ENCODE data around the gene DUSP22.

The DUSP22 gene

DNA sequence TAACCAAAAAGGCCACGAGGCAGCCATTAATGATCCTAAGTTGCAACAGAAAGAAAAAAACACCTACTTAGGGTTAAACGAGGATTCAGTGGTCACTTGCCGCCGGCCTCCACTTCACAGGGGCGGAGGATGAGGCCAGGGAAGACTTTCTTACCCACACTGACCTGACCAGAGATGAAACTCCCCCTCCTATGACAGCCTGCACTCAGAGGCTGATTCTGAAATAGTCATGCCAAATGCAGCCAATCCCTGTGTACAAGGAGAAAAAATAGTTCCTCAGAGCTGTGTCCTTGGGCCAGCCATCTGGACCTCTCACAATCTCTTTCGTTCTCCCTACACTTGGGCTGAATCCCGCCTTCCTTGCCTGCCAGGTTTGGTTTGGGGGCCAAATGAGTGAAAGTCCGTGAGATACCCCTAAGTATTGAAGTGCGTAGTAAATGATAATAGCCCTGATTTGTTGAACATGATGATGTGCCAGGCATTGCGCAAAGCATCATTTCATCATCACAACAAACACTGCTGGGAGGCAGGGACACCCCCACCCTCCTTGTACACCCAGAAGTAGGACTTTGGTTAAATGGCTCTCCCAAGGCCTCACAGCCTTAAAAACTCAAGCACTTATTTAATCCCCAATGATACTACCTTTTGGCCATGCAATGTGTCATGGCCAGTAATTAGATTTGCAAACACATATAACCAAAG lies 96.1 kb downstream of the DUSP22 start:
- in situ Hi-C loops (cut with HindIII; ENCODE audit: low sequenced_read_pairs) = no loop called here
- TF ChIP-seq, protein P1, sequence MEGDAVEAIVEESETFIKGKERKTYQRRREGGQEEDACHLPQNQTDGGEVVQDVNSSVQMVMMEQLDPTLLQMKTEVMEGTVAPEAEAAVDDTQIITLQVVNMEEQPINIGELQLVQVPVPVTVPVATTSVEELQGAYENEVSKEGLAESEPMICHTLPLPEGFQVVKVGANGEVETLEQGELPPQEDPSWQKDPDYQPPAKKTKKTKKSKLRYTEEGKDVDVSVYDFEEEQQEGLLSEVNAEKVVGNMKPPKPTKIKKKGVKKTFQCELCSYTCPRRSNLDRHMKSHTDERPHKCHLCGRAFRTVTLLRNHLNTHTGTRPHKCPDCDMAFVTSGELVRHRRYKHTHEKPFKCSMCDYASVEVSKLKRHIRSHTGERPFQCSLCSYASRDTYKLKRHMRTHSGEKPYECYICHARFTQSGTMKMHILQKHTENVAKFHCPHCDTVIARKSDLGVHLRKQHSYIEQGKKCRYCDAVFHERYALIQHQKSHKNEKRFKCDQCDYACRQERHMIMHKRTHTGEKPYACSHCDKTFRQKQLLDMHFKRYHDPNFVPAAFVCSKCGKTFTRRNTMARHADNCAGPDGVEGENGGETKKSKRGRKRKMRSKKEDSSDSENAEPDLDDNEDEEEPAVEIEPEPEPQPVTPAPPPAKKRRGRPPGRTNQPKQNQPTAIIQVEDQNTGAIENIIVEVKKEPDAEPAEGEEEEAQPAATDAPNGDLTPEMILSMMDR (IDR thresholded peaks at IDR 0.05; ENCODE audit: low read depth, low read length, missing control alignments) = no peak
- no peak overlapping the region for H3K4me3 ChIP-seq (ENCODE audit: low read depth, low read length)
- DNase-seq (ENCODE audit: low read depth) = no peak

DNA sequence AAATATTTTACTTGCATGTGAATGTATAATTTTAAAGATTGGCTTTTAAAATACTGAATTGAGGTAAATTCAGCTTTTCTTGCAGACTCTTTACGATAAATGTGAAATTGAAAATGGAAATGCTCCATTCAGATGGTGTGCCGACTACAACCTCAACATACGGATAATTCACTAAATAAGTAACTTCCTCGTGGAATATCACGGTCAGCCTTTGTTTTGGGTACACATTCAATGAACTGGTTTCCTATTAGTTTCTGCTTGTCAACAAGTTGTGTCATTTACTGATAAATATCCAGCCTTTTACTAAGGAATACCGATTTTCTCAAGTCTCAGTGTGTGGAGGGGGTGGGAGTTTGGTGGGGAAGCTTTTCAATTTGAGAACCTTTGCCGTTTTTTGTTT lies 96.9 kb downstream of the DUSP22 start:
- H3K4me3 ChIP-seq (ENCODE audit: low read depth, low read length) = no peak overlapping the region
- in situ Hi-C loops (cut with HindIII; ENCODE audit: low sequenced_read_pairs) = no loop called here
- DNase-seq (ENCODE audit: low read depth) = no peak
- TF ChIP-seq, protein P1 (IDR thresholded peaks at IDR 0.05; ENCODE audit: low read depth, low read length, missing control alignments) = no peak

DNA sequence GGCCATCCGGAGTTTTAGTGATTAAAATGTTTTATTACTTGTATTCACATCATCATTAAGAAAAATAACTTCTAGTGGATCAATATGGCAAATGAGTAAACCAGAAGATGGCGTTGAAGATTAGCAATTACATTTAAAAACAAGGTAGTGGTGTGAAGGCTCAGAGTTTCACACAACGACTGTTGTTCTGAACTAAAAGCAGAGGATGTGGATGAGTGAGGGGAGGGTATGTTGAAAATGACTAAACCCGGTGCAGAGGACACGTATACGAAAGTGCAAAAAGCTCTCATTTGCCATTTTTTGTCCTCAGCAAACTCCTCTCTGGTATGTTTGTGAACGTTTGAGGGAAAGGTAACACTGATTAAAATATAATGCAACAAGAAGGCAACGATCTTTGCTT lies 97.3 kb downstream of the DUSP22 start:
- TF ChIP-seq, protein P1 (IDR thresholded peaks at IDR 0.05; ENCODE audit: low read depth, low read length, missing control alignments) = no peak
- no peak for DNase-seq (ENCODE audit: low read depth)
- no peak overlapping the region for H3K4me3 ChIP-seq (ENCODE audit: low read depth, low read length)

DNA sequence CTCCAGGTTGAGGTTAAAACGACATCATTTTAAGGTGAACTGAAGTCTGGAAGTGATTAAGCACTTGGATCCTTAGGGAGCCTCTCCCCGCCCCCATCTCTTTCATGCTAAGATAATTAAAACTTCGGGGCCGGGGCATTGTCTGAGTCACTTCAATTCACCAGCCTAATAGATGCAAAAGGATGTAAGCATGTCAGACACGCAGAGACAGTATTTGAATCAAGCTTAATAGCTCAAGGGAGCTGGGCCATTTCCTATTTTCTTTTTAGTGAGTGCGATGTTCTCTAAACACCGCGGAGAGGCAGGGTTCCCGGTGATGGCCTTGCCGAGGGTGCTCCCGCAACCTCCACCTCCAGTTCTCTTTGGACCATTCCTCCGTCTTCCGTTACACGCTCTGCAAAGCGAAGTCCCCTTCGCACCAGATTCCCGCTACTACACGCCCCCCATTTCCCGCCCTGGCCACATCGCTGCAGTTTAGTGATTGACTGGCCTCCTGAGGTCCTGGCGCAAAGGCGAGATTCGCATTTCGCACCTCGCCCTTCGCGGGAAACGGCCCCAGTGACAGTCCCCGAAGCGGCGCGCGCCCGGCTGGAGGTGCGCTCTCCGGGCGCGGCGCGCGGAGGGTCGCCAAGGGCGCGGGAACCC lies 98.7 kb downstream of the DUSP22 start:
- in situ Hi-C loops (cut with HindIII; ENCODE audit: low sequenced_read_pairs) = no loop called here
- TF ChIP-seq, protein P1 (IDR thresholded peaks at IDR 0.05; ENCODE audit: low read depth, low read length, missing control alignments) = no peak
- no peak for DNase-seq (ENCODE audit: low read depth)
- H3K4me3 ChIP-seq (ENCODE audit: low read depth, low read length) = peak overlapping the region; percentile 10

More for the DNA sequence above, 97.3 kb downstream of the DUSP22 start:
- in situ Hi-C loops (cut with HindIII; ENCODE audit: low sequenced_read_pairs) = no loop called here

DNA sequence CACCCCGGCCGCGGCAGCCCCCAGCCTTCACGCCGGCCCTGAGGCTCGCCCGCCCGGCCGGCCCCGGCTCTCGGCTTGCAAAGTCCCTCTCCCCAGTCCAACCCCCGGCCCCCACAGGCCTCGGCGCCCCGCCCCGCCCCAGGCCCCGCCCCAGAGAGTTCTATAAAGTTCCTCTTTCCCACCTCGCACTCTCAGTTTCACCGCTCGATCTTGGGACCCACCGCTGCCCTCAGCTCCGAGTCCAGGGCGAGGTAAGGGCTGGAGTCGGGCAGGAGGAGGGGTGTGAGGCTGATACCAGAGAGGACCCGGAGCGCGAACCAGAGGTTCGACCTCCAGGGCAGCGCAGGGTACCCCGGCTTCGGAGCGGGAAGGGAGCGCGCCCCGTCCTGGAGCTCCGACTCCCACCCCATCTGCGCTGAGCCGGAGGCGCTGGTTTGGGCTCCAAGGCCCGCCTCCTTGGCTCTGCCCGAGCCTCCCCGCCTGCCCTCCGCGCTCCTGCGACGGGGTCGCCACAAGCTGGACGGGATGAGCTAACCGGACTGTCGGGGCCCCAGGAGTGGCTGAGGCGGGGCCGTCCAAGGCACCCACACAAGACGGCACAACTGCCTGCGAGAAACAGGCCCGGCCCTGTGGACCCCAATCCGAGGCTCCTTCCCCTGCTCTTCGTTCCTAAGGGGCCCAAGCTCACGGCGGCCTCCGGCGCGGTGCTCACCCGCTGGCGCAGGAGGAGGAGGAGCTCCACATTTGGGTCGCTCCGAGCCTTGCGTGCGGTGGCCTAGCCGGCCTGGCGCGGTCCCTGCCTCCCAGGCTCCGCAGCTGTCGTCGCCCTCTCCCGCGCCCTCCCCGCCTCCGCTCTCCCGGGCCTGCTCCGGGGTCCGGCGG lies 99.5 kb downstream of the DUSP22 start, which contains the start of gene IRF4:
Gene IRF4, plus strand, starts transcription at position 194 of the 882 bp plus-strand sequence. CDS start 1,401 bp downstream, outside the sequence.
- TF ChIP-seq, protein P1 (IDR thresholded peaks at IDR 0.05; ENCODE audit: low read depth, low read length, missing control alignments) = no peak
- no peak for DNase-seq (ENCODE audit: low read depth)
- in situ Hi-C loops (cut with HindIII; ENCODE audit: low sequenced_read_pairs) = no loop called here
- H3K4me3 ChIP-seq (ENCODE audit: low read depth, low read length) = peak within 1 kb of the TSS; percentile 12
